HFF-Myc (cell line): ENCODE measurements around the gene SCT.

Experiments
- DNase-seq: peaks from one replicate; pipeline ENCODE4 v3.0.0-alpha.2; 2011; ENCODE audit warnings: low read depth; ENCODE audit errors: extremely low read depth
- H3K4me3 ChIP-seq: replicated peaks from 2 replicates; pipeline ENCODE4 v1.5.1; 2011; ENCODE audit warnings: low read depth, mild to moderate bottlenecking, control low read depth, low read length
- CTCF ChIP-seq: IDR thresholded peaks from 2 replicates; pipeline ENCODE4 v1.5.1; 2012; ENCODE audit warnings: mild to moderate bottlenecking, low read depth, low read length, control low read depth; ENCODE audit errors: missing control alignments

SCT gene

DNA sequence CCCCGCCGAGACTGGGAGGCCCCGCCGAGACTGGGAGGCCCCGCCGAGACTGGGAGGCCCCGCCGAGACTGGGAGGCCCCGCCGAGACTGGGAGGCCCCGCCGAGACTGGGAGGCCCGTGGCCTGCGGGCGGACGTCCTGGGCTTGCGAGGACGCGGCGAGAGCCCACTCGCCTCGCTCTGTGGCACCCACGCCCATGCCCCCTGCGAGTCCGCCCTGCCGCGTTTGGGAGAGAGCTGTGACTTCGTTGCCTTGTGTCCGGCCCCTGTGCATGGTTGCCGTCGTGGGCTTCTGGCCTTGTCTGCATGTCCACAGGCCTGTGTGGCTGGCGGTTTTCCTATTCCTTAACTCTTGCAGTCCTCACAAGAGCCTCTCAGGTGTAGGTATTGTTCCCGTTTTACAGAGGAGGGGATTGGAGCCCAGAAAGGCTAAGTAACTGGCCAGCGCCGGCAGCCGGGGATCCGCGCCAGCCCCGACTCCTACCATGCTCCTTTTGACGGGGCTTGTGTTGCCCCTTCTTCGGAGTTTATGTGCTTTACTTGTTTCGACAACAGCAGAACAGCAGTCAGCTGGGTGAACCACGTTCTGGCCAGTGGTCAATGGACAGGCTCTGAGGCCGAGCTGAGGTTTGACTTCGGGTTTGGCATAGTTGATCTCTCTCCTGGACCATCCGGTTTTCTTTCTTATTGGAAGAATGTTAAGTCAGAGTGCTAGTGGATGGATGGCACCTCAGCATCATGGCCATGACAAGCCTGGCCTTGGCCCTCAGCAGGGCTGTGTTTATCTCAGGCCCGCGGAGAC is 50.0 kb downstream of the SCT start:
- TF ChIP-seq CTCF = no peak
- peak overlapping the region; percentile 91 for H3K4me3 ChIP-seq
- no peak for DNase-seq
